Activated naive CD8-positive, alpha-beta T cell treated with anti-CD3 and anti-CD28 coated beads, Interleukin-2, amount 50 U/mL, for 24 hours (primary cell): ENCODE data around the gene LRRC55.

Experiments
- ATAC-seq: fragments of 150-1000 bp; cut with Tn5 transposase; one replicate; pipeline ENCODE4 v1.10.0; 2021
- DNase-seq: peaks from one replicate; pipeline ENCODE4 v3.0.0; 2021
- H3K27ac Mint-ChIP-seq: one replicate; pipeline ENCODE4 v1.8.0; 2021; ENCODE audit warnings: mild to moderate bottlenecking, mixed read lengths
- H3K27me3 Mint-ChIP-seq: one replicate; pipeline ENCODE4 v1.8.0; 2021; ENCODE audit warnings: mixed read lengths
- H3K36me3 Mint-ChIP-seq: one replicate; pipeline ENCODE4 v1.8.0; 2021; ENCODE audit warnings: low read depth, mixed read lengths
- H3K4me1 Mint-ChIP-seq: one replicate; pipeline ENCODE4 v1.8.0; 2021; ENCODE audit warnings: mixed read lengths
- H3K4me3 Mint-ChIP-seq: one replicate; pipeline ENCODE4 v1.8.0; 2021; ENCODE audit warnings: mild to moderate bottlenecking, moderate library complexity, mixed read lengths
- H3K9me3 Mint-ChIP-seq: one replicate; pipeline ENCODE4 v1.8.0; 2021; ENCODE audit warnings: mixed read lengths

LRRC55 gene

DNA sequence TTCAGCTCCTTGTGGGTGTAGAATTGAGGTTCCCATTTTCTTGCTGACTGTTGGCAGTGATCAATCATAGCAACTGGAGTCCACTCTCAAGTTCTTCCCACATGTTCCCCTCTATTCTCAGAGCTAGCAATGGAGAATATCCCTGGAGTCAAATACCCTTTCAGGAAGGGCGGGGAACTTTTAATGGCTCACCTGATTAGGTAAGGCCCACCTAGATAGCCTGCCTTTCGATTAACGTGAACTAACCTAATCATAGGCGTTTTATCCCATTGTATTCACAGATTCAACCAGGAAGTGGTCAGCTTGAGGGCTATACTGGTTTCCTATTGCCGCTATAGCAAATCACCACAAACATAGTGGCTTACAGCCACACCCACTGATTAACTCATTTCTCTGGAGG, 7.1 kb upstream of the LRRC55 start:
- Mint-ChIP-seq H3K9me3 (no peaks in the 10 kb centered on the region), H3K4me1 (no peaks in the 10 kb centered on the region), H3K4me3 (no peak overlapping the region), H3K36me3 (no peaks in the 10 kb centered on the region), H3K27me3 (peaks cover 30% of the 10 kb centered on the region), H3K27ac (no peak overlapping the region)
- DNase-seq (no peak), ATAC-seq (no peak)

DNA sequence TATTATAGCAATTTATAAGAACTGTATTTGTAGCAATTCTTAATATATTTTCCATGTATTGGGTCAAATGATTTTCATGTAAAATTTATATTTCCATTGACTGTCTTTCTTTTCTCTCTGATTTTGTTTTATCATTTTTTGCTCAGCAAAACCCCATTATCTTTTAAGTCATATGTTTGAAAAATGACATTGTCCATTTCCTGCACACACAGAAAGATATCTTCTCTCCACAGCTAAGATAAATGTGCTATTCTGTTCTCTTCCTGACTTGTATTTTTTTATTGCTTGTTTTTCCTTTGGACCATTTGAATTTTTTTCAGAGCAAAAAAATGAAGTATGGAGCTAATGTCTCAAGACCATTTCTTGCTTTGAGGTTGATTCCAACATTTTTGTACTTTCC, 6.3 kb upstream of the LRRC55 start:
- H3K27ac Mint-ChIP-seq = no peak overlapping the region
- no peaks in the 10 kb centered on the region for H3K4me1 Mint-ChIP-seq
- H3K36me3 Mint-ChIP-seq = no peaks in the 10 kb centered on the region
- no peak overlapping the region for H3K4me3 Mint-ChIP-seq
- H3K27me3 Mint-ChIP-seq = peaks cover 38% of the 10 kb centered on the region
- DNase-seq = no peak
- no peak for ATAC-seq
- no peaks in the 10 kb centered on the region for H3K9me3 Mint-ChIP-seq

DNA sequence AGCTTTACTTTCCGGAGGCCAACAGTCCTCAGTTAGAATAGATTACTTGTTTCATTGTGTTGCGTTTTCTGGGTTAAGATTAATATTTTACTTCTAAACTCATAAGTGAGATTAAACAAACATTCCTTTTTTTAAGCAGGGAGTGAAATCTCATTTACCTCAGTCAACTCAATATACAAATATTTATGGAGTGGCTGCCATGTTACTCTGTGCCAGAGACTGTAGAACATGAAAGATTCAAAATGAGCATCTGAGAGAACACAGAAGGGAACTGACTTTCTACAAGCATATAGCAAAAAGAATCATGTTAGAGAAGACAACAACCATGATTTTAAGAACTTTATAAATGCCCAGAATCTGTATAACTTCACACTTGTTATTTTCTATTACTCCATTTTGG, 3.4 kb upstream of the LRRC55 start:
- Mint-ChIP-seq H3K36me3 (no peaks in the 10 kb centered on the region), H3K4me3 (no peak overlapping the region), H3K27ac (no peak overlapping the region), H3K4me1 (no peaks in the 10 kb centered on the region), H3K9me3 (no peaks in the 10 kb centered on the region), H3K27me3 (peaks cover 43% of the 10 kb centered on the region)
- DNase-seq = no peak
- no peak for ATAC-seq

DNA sequence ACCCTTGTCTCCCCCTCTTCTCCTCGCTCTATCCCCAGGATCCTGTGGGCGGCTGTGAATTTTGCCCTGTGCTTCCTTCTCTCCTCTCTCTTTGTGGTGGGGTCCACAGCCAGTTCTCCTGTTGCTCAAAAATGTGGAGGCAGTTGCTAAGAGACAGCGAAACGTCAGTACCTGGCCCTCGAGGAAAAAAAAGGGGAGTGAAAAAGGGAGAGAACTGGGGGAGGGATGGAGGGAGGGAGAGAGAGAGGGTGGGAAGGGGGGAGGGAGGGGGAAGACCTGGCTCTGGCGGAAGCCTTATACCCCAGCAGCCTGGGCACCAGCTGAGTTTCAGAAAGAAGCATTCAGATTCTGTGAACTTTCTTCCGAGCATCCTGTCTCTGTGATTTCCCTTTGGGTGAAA, 2.1 kb upstream of the LRRC55 start:
- Mint-ChIP-seq H3K36me3 (no peaks in the 10 kb centered on the region), H3K27ac (no peak overlapping the region), H3K27me3 (peaks cover 40% of the 10 kb centered on the region), H3K9me3 (no peaks in the 10 kb centered on the region), H3K4me1 (no peaks in the 10 kb centered on the region), H3K4me3 (no peak overlapping the region)
- ATAC-seq = no peak
- DNase-seq = no peak

DNA sequence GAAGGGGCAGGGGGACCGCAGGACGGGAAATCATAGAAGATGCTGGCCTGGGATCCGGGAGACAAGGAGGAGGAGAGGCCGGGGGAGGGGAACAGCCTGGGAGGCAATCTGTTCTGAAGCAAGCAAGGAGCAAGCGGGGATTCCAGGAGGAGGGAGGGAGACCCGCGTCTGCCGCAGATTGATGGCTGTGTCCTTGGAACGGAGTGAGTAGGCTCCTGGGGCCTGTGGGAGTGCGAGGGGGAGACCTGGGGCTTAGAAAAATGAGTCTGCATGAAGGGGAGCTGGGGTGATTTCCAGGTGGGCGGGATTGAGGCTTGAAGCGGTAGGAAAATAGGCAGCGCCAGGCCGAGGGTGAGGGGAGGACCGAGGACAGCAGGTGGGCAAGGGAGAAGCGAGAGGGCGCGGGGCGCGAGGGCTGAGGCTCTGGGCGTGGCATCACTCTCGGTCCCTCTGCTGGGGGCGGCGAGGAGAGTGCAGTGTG, 1.6 kb upstream of the LRRC55 start:
- Mint-ChIP-seq H3K27me3 (peaks cover 38% of the 10 kb centered on the region), H3K27ac (no peak overlapping the region), H3K36me3 (no peaks in the 10 kb centered on the region), H3K9me3 (no peaks in the 10 kb centered on the region), H3K4me3 (no peak overlapping the region), H3K4me1 (no peaks in the 10 kb centered on the region)
- ATAC-seq (no peak), DNase-seq (no peak)

DNA sequence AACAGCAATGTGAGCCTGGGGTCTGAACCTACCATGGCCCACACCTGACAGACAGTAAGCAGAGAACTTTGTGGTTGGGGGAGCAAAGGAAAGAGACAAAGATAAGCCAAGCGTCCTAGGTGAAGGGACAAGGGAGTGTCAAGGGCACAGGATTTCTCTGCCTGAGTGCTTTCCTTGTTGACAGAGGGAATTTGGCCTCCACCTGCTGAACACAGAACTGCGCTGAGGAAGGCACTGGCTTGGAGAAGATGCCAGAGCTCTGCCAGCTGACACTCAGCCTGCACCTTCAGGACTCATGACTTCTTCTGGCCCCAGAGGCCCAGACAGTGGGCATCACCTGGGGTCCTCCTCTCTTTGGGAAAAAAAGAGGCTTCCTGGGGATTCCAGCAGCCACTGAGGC, 789 bp upstream of the LRRC55 start:
- DNase-seq = no peak
- no peaks in the 10 kb centered on the region for H3K9me3 Mint-ChIP-seq
- H3K4me1 Mint-ChIP-seq = no peaks in the 10 kb centered on the region
- ATAC-seq = no peak
- no peaks in the 10 kb centered on the region for H3K36me3 Mint-ChIP-seq
- peaks cover 36% of the 10 kb centered on the region for H3K27me3 Mint-ChIP-seq
- H3K4me3 Mint-ChIP-seq = no peak overlapping the region
- no peak overlapping the region for H3K27ac Mint-ChIP-seq

- Mint-ChIP-seq H3K27ac (no peak overlapping the region), H3K27me3 (peaks cover 24% of the 10 kb centered on the region), H3K9me3 (no peaks in the 10 kb centered on the region), H3K4me3 (no peak overlapping the region), H3K36me3 (no peaks in the 10 kb centered on the region), H3K4me1 (no peaks in the 10 kb centered on the region)
- no peak for ATAC-seq
- DNase-seq = no peak
These were observed 1.1 kb downstream of the LRRC55 start for GRCh38 chr11:57182896-57183295.

GRCh38 chr11:57190548-57190947, 8.8 kb downstream of the LRRC55 start:
- Mint-ChIP-seq H3K9me3 (no peaks in the 10 kb centered on the region), H3K4me3 (no peak overlapping the region), H3K4me1 (no peaks in the 10 kb centered on the region), H3K36me3 (no peaks in the 10 kb centered on the region), H3K27me3 (peaks cover 2% of the 10 kb centered on the region), H3K27ac (no peak overlapping the region)
- ATAC-seq (no peak), DNase-seq (no peak)

- no peaks in the 10 kb centered on the region for H3K9me3 Mint-ChIP-seq
- no peaks in the 10 kb centered on the region for H3K36me3 Mint-ChIP-seq
- DNase-seq (no peak), ATAC-seq (no peak)
- peaks cover 2% of the 10 kb centered on the region for H3K27me3 Mint-ChIP-seq
- H3K4me3 Mint-ChIP-seq = no peak overlapping the region
- no peak overlapping the region for H3K27ac Mint-ChIP-seq
- no peaks in the 10 kb centered on the region for H3K4me1 Mint-ChIP-seq
These were observed 9.8 kb downstream of the LRRC55 start for GRCh38 chr11:57191311-57192219.

DNA sequence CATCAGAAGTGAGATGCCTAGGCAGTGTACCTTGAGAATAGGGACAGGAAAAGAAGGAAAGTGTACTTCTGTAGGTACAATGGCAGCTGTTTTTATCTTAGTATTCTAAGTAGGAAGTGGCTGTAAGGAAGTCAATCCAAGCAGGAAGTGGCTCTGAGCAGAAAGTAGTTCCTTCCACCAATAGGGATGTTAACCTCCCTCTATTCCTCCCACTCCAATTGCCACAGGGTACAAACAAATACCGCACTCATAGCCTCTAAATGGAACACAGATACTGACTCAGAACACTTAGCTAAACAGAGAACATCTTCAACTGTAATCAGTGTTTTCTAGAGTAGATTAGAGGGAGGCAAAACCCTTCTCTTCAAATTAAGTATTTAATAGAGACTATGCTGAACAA, 10.6 kb downstream of the LRRC55 start:
- Mint-ChIP-seq H3K9me3 (no peaks in the 10 kb centered on the region), H3K4me3 (no peak overlapping the region), H3K4me1 (no peaks in the 10 kb centered on the region), H3K27ac (no peak overlapping the region), H3K27me3 (peaks cover 2% of the 10 kb centered on the region), H3K36me3 (no peaks in the 10 kb centered on the region)
- ATAC-seq (no peak), DNase-seq (no peak)

DNA sequence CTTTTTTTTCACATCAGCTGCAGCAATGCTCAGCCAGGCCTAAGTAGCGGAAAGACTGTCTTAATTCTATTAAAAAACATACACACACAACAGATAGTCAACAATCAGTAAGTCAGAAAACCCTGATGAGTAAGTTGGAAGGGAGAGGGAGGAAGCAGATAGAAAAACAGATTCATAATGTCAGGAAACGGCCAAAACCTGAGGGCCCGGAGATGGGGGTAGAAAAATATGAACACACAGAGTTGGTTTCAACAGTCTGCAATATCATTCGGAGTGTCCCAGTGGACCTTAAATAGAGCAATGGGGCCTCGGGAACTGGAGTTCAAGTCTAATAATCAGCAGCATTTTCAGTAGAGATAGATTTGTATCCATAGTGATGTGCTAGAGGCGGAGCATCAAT, 14.8 kb downstream of the LRRC55 start:
- ATAC-seq (no peak), DNase-seq (no peak)
- Mint-ChIP-seq H3K9me3 (no peaks in the 10 kb centered on the region), H3K27ac (no peak overlapping the region), H3K4me1 (no peaks in the 10 kb centered on the region), H3K36me3 (no peaks in the 10 kb centered on the region), H3K4me3 (no peak overlapping the region), H3K27me3 (peaks cover 2% of the 10 kb centered on the region)

DNA sequence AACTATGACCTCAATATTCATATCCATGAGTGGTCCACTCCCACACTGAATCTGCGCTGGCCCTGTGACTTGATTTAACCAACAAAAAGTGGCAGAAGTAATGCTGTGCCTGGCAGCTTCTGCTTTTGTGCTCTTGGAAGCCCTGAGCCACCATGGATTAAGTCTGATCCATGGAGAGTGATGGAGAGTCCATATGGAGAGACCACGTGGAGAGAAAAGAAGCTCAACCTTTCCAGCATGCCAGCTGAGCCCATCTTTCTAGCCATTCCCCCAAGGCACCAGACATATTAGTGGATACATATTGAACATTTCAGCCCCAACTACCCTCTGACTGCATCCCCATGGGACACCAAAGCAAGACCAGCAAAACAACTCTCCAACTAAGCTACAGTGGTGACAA, 16.0 kb downstream of the LRRC55 start:
- no peak for ATAC-seq
- Mint-ChIP-seq H3K27ac (no peak overlapping the region), H3K4me3 (no peak overlapping the region), H3K36me3 (no peaks in the 10 kb centered on the region), H3K27me3 (peaks cover 2% of the 10 kb centered on the region), H3K4me1 (no peaks in the 10 kb centered on the region), H3K9me3 (no peaks in the 10 kb centered on the region)
- no peak for DNase-seq

DNA sequence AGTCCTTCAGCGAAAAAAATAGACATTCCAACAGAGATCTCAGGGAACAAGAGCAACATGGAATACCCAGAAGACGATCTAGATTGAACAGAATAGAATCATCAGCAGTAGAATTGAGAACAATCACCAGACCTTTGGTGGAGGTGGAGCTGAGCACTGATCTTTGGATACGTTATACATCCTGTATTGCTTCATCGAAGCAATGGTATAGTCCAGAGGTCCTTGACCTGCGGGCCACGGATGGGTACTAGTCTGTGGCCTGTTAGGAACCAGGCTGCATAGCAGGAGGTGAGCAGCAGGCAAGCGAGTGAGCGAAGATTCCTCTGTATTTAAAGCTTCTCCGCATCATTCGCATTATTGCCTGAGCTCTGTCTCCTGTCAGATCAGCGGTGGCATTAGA, 17.6 kb downstream of the LRRC55 start:
- no peak for DNase-seq
- Mint-ChIP-seq H3K9me3 (no peaks in the 10 kb centered on the region), H3K36me3 (no peaks in the 10 kb centered on the region), H3K4me1 (no peaks in the 10 kb centered on the region), H3K4me3 (no peak overlapping the region), H3K27me3 (peaks cover 6% of the 10 kb centered on the region), H3K27ac (no peak overlapping the region)
- no peak for ATAC-seq

- H3K36me3 Mint-ChIP-seq = no peaks in the 10 kb centered on the region
- H3K4me3 Mint-ChIP-seq = no peak overlapping the region
- no peak for ATAC-seq
- no peak for DNase-seq
- peaks cover 7% of the 10 kb centered on the region for H3K27me3 Mint-ChIP-seq
- H3K4me1 Mint-ChIP-seq = no peaks in the 10 kb centered on the region
- no peaks in the 10 kb centered on the region for H3K9me3 Mint-ChIP-seq
- H3K27ac Mint-ChIP-seq = no peak overlapping the region
These were observed 19.2 kb downstream of the LRRC55 start for GRCh38 chr11:57200917-57201316.

GRCh38 chr11:57202281-57202680, 20.5 kb downstream of the LRRC55 start:
- peaks cover 13% of the 10 kb centered on the region for H3K27me3 Mint-ChIP-seq
- no peaks in the 10 kb centered on the region for H3K36me3 Mint-ChIP-seq
- ATAC-seq = no peak
- H3K4me1 Mint-ChIP-seq = no peaks in the 10 kb centered on the region
- no peak for DNase-seq
- H3K9me3 Mint-ChIP-seq = no peaks in the 10 kb centered on the region
- H3K4me3 Mint-ChIP-seq = no peak overlapping the region
- H3K27ac Mint-ChIP-seq = no peak overlapping the region

- Mint-ChIP-seq H3K4me3 (no peak overlapping the region), H3K9me3 (no peaks in the 10 kb centered on the region), H3K27me3 (peaks cover 14% of the 10 kb centered on the region), H3K36me3 (no peaks in the 10 kb centered on the region), H3K4me1 (no peaks in the 10 kb centered on the region), H3K27ac (no peak overlapping the region)
- DNase-seq (no peak), ATAC-seq (no peak)
These were observed 21.6 kb downstream of the LRRC55 start for GRCh38 chr11:57203359-57203758.
